GM21381 (cell line): ENCODE data around the gene HHIP.

Experiments used
- ATAC-seq: cut with Tn5 transposase; IDR thresholded peaks from one replicate; pipeline ENCODE4 v1.9.1; 2021; ENCODE audit warnings: mild to moderate bottlenecking, moderate library complexity; ENCODE audit not compliant: unreplicated experiment

The HHIP gene

DNA sequence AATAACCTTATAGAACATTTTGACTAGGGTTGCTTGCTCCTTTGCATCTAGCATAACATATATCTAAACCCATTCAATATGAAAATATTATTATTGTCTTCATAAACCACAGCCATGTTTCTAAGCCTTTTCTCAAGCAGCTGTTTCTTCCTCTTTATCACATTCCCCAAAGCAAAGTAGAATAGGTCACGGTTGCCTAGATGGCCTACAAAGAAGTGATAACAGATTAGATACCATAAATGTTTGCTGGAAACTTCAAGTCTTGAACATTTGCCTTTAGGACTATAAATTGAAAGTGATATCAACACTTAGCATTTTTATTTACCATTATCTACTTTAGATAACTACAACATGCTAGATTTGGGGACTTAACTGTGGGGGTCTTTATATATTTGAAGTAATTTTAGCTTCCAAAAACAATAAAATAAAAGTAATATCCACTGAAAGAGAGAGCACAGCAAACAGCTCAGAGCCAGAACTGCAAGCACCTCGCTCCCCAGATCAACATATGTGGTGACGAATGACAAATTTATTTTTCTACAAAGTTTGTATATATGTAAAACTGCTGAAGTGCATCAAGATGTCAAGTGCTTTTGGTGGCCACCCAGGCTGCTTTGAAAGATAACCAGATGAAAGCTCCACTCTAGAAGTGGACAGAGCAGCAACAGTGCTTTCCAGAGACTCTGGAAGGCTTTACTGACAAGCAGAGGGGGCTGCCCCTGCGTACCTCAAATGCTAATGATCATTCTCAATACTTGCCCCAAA, 8.0 kb downstream of the HHIP start:
- no peak for ATAC-seq

- no peak for ATAC-seq
Measured at GRCh38 chr4:144655491-144655890, 9.5 kb downstream of the HHIP start.

DNA sequence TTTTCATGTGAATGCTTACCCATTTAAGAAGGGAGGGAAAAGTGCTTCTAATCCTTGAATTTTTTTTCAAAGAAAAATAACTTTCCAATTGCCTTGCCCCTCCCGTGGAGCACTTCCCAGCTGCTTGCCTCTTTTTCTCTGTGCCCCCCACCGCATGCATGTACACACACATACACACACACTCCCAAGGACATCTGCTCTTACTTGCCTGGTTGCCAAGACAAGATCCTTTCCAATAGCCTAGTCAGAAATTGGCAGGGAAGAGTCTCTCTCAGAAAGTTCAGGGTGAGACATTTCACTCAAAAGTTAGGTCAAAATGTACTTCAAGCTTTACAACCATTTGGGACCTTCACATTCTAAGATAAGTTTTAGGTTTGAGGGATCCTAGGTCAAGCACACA, 10.9 kb downstream of the HHIP start:
- no peak for ATAC-seq

GRCh38 chr4:144658015-144658567, 12.1 kb downstream of the HHIP start:
- ATAC-seq = no peak

DNA sequence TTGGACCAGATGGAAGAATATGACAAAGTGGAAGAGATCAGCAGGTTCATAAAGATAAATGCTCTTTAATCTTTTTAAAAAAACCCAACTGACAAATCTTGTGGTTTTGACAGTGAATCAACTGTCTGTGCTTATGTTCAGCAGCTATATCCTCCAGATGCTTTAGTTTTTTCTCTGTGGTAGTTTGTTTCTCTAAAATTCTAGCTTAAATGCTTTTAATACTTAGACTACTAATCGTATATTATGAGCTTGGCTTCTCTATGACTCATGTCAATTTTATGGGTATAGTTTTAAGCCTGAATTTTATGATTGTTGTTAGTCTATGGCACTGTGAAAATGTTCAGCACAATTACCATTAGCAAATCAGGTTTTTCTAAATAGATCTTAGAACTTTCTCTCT, 12.9 kb downstream of the HHIP start:
- no peak for ATAC-seq

DNA sequence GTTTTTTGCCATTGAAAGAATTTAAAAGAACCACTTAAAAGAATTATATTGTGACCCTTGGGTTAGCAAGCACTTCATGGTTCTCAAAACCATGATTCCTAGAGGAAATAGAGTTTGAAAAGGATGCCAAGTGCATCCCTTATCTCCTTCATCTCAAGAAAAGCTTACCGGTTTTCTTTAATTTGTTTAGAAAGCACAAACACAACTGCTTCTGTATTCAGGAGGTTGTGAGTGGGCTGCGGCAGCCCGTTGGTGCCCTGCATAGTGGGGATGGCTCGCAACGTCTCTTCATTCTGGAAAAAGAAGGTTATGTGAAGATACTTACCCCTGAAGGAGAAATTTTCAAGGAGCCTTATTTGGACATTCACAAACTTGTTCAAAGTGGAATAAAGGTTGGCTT, 13.5 kb downstream of the HHIP start:
- ATAC-seq = no peak

DNA sequence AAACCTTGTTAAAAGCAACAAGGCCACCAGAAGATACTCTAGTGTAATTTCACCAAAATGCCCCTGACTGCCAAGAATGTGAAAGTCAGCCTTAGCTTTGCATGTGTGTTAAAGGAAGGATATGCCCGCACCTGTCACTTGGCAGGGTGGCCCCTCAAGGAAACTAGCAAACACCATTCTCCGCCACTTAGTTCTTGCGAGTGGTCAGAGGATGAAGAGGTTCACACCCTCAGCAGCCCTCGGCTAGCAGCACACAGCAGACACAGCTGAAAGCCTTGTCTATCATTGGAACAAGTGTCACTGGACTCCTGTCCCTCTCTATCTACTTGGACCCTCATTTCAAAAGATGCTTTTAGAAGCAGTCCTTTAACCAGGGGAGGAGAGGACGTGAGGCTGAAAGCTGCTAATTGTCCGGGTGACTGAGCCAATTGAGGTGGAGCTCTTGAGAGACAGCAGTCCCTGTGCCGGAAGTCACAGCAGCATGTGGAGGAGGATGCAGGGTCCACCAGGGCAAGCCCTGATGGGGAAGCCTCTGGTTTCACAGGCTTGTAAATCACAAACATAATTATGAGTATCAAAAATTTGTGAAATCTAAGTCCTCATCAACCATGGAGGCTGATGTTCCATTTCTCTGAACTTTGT, 18.0 kb downstream of the HHIP start:
- ATAC-seq = no peak

DNA sequence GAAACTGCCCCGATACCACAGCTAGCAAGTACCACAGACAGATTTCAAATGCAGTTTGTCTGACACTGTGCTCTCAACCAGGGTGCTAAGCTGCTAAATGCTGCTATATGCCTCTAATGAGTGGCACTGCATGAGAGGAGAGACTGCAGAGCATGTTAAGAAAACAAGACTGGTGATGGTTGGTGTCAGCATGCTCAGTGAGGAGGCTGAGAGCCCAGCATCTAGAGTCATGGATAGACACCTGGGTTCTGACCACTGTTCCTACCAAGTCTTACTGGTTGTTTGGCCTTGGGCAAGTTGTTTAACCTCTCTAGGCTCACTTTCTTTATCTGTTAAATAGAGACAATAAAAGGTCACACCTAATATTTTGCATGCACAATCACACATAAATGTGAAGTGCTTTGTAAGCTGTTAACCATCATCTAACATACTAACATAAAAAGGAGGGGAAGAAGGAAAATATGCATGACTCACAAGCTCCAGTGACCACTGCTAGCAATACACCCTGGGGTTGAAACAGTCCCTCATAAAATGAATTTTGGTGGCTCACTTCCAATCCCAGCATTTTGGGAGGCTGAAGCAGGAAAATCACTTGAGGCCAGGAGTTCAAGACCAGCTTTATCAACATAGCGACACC, 20.7 kb downstream of the HHIP start:
- ATAC-seq = no peak

DNA sequence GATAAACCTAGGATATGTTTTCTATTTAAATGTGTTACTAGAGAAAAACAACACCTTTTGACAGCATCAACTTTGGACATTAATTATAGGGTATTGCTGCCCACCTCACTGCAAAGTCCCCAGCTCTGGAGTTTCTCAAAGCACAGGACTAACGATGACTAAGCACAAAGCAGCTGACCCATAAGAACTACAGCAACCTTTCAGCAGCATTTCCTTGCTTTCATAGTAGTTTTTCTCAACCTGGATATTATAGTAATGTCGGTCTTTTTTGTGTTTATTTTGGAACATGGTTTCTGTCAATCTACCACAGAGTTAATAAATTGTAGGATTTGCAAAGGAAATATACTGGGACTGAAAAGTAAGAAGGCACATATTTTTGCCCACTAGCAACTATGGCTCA, 21.5 kb downstream of the HHIP start:
- no peak for ATAC-seq

- no peak for ATAC-seq
Measured at GRCh38 chr4:144670776-144671175, 24.8 kb downstream of the HHIP start.

- no peak for ATAC-seq
Measured at GRCh38 chr4:144674711-144675110, 28.8 kb downstream of the HHIP start.

GRCh38 chr4:144681806-144682205, 35.9 kb downstream of the HHIP start:
- no peak for ATAC-seq

- no peak for ATAC-seq
Measured at GRCh38 chr4:144683516-144683915, 37.6 kb downstream of the HHIP start.

DNA sequence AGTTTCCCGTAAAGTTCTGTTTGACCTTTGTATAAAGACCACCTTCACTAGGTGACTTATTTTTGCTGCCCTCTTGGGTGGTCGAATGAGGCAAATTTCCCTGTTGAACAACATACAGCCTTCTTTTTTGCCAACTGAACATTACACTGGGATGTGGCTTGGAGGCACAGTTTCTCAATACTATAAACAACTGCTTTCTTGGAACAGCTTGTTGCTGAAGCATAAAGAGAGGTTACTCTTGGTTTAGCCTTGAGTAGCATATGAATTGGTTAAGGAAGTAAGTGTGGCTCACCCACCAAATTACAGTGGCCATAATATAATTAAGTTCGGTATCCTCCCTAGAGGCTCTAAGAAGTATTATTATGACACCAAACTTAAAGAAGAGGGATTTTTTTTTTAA, 40.0 kb downstream of the HHIP start:
- ATAC-seq = no peak

DNA sequence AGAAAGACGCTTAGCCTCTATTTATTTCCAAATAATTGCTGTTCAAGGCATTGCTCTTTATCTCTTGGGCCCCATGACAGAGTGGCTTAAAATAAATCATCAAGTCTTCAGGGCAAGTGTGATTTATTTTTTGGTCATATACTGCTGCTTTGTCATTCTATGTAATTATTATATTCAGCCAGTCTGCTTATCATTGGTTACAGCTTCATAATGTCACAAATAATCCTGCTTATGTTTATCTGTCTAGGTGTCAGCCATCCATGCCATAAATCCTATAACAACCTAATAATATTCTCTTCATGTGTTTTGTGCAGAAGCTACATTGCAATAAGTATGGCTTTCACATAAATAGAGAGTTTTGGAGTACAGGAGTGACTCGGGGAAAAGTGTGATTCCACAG, 41.0 kb downstream of the HHIP start:
- ATAC-seq = no peak

DNA sequence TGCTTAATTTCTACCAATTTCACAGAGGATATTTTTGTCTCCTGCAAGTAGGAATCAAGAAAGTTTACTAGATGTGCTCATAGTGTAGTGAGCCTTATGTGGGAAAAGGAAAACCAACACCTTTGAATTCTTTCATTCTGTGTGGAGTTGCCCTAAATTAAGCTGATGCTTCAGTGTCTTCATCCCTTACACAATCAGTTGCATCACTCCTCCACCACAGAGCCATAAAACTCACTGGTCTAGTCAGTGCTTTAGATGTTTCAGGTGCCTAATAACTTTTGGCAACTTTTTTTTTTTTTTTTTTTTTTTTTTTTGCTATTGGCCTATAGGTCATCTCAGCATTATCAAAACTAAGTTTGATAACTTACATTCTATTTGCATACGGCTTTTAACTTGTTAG, 41.5 kb downstream of the HHIP start:
- ATAC-seq = no peak

GRCh38 chr4:144688035-144688569, 42.1 kb downstream of the HHIP start:
- no peak for ATAC-seq

DNA sequence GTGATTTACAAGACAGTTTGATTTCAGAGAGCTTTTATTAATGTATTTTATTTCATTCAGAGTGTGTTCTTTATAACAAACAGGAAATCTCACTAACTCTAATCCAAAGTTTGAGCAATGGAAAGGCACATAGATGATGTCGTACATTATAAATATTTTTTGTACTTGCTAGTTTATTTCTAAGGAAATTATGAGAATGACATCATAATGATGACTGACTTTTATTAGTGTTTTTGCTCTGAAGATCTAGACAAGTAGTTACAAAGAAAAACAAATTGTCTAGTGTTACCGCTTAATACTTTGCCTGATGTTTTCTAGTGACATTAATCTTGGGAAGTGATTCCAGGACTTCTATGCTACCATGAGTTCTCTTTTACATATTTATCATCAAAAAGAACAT, 43.2 kb downstream of the HHIP start:
- ATAC-seq = no peak

GRCh38 chr4:144695721-144696120, 49.8 kb downstream of the HHIP start:
- ATAC-seq = no peak

DNA sequence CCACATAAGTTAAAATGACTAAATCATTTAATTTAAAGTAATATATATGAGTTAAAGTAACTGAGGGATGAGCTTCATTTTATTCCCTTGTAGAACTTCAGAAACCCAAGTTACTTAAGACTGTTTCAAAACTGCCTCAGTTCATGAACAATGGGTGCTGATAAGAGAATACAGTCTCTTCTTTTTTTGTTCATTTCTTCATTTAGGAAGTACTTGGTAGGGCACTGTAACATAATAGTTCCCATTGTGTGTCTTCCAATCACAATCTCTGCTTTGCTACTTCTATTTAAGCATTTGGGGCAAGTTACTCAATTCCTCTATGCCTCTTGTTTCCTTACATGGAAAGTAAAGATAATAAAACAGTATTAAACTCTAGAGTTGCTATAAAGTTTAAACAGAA, 50.4 kb downstream of the HHIP start:
- ATAC-seq = no peak

DNA sequence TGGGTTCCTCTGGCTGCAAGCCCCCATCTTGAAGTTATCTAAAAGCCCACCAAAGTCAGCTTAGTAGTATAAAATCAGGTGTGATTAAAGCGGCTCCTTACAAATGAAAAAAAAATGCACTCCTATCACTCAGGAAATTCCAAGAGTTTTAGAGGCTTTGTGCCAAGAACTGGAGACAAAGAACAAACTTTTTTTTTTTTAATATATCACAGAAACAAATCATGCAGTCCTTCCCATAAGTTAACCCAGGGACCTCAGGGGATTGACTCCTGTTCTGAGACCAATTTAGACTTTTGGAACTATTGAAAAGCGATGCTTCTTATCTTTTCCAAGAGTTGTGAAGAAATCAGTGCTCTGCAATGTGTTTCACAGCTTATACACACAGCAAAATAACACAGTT, 53.6 kb downstream of the HHIP start:
- ATAC-seq = no peak
